Upper lobe of left lung (tissue), 4 donors: ENCODE data around the gene MEGF8.

Experiments
- EP300 ChIP-seq, 4 donors: sonication (generic); formaldehyde crosslinking; IDR thresholded peaks; one replicate each; pipeline ENCODE4 v1.5.1; 2017; ENCODE audit warnings: antibody characterized with exemption in 4 of 4, control low read depth in 2 of 4
- TF ChIP-seq, protein P1 (sequence below), 6 experiments: fragments of 450-650 bp in 4 of 6; fragments of 200-600 bp in 2 of 6; sonication (generic) in 2 of 6; IDR thresholded peaks; one replicate each; pipeline ENCODE4 v1.5.1; 2016 to 2019; ENCODE audit warnings: antibody characterized with exemption in 6 of 6

DNA sequence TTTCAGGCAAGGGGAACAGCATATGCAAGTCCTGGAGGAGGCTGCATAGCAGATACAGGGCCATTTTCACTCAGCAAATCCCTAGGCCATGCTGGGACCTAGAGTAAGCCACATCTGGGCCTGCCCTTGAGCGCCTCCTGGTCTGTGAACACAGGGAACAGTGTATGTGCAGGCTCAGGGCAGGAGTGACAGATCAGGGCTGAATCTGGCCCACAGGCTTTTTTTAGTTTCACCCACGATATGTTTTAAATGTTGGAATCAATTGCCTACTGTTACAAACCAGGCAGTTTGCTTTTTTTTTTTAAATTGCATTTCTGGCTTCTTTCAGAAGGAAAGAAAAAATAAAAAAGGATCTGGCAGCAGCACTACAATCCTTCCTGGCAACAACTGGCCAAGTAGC lies 13.8 kb upstream of the MEGF8 start:
- TF ChIP-seq, protein P1, sequence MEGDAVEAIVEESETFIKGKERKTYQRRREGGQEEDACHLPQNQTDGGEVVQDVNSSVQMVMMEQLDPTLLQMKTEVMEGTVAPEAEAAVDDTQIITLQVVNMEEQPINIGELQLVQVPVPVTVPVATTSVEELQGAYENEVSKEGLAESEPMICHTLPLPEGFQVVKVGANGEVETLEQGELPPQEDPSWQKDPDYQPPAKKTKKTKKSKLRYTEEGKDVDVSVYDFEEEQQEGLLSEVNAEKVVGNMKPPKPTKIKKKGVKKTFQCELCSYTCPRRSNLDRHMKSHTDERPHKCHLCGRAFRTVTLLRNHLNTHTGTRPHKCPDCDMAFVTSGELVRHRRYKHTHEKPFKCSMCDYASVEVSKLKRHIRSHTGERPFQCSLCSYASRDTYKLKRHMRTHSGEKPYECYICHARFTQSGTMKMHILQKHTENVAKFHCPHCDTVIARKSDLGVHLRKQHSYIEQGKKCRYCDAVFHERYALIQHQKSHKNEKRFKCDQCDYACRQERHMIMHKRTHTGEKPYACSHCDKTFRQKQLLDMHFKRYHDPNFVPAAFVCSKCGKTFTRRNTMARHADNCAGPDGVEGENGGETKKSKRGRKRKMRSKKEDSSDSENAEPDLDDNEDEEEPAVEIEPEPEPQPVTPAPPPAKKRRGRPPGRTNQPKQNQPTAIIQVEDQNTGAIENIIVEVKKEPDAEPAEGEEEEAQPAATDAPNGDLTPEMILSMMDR (IDR thresholded peaks at IDR 0.05) = no peak
- no peak for TF ChIP-seq EP300 (IDR thresholded peaks at IDR 0.05)
